ENCODE results near the gene EZH2.

EZH2 gene

GRCh38 chr7:148804343-148805235 lies 79.5 kb downstream of the EZH2 start:
- no peak for FAIRE-seq

- no peak for FAIRE-seq
Measured at GRCh38 chr7:148803094-148803493, 81.0 kb downstream of the EZH2 start.

- no peak for FAIRE-seq
Measured at GRCh38 chr7:148802101-148802493, 82.0 kb downstream of the EZH2 start.

GRCh38 chr7:148800677-148801076 lies 83.4 kb downstream of the EZH2 start:
- no peak for FAIRE-seq

- FAIRE-seq: no peak
Measured at GRCh38 chr7:148799893-148800555, 84.1 kb downstream of the EZH2 start.

- FAIRE-seq: no peak
Measured at GRCh38 chr7:148796841-148797240, 87.2 kb downstream of the EZH2 start.

GRCh38 chr7:148794476-148794875 lies 89.6 kb downstream of the EZH2 start:
- no peak for FAIRE-seq

GRCh38 chr7:148793590-148793989 lies 90.5 kb downstream of the EZH2 start:
- no peak for FAIRE-seq

GRCh38 chr7:148791546-148791945 lies 92.5 kb downstream of the EZH2 start:
- FAIRE-seq: no peak

GRCh38 chr7:148790850-148791249 lies 93.2 kb downstream of the EZH2 start:
- no peak for FAIRE-seq

GRCh38 chr7:148790131-148790726 lies 93.9 kb downstream of the EZH2 start:
- FAIRE-seq: no peak

- FAIRE-seq: no peak
Measured at GRCh38 chr7:148789220-148789619, 94.9 kb downstream of the EZH2 start.

GRCh38 chr7:148787571-148788295 lies 96.4 kb downstream of the EZH2 start:
- FAIRE-seq: no peak

GRCh38 chr7:148783801-148784527 lies 100.1 kb downstream of the EZH2 start:
- FAIRE-seq: no peak

- no peak for FAIRE-seq
Measured at GRCh38 chr7:148782757-148783456, 101.2 kb downstream of the EZH2 start.

- FAIRE-seq: no peak
Measured at GRCh38 chr7:148774471-148774870, 109.6 kb downstream of the EZH2 start.

GRCh38 chr7:148773334-148773733 lies 110.8 kb downstream of the EZH2 start:
- no peak for FAIRE-seq

- no peak for FAIRE-seq
Measured at GRCh38 chr7:148772297-148773089, 111.6 kb downstream of the EZH2 start.

- no peak for FAIRE-seq
Measured at GRCh38 chr7:148770004-148770403, 114.1 kb downstream of the EZH2 start.

- FAIRE-seq: no peak
Measured at GRCh38 chr7:148763622-148764021, 120.5 kb downstream of the EZH2 start.

All from TTC549 (cell line).